ENCODE results near the gene PRSS56.
"Not testable (repeated sequence)": the region's sequence is repeated elsewhere in the genome, so short reads cannot be mapped to it uniquely, and the experiment has no call there.

The PRSS56 gene

GRCh38 chr2:232541961-232542714, 21.9 kb downstream of the PRSS56 start:
- DNase-seq (ENCODE audit: low read depth in 3 of 3) = no peak

GRCh38 chr2:232542715-232543467, 22.7 kb downstream of the PRSS56 start:
- DNase-seq (ENCODE audit: low read depth in 3 of 3) = no peak

- DNase-seq (ENCODE audit: low read depth in 3 of 3) = no peak
Observed at GRCh38 chr2:232543491-232543890, 23.3 kb downstream of the PRSS56 start.

GRCh38 chr2:232543928-232544631, 23.9 kb downstream of the PRSS56 start:
- DNase-seq (ENCODE audit: low read depth in 3 of 3) = no peak

- DNase-seq (ENCODE audit: low read depth in 3 of 3) = no peak
Observed at GRCh38 chr2:232544674-232545073, 24.5 kb downstream of the PRSS56 start.

GRCh38 chr2:232545511-232546375, 25.6 kb downstream of the PRSS56 start:
- no peak for DNase-seq (ENCODE audit: low read depth in 3 of 3)

GRCh38 chr2:232547991-232548390, 27.8 kb downstream of the PRSS56 start:
- DNase-seq (ENCODE audit: low read depth in 3 of 3) = no peak

GRCh38 chr2:232549655-232550353, 29.6 kb downstream of the PRSS56 start:
- DNase-seq (ENCODE audit: low read depth in 3 of 3) = no peak

GRCh38 chr2:232550354-232551249, 30.4 kb downstream of the PRSS56 start, which contains the start of the genes EIF4E2 and TIGD1:
Gene EIF4E2 (plus strand): TSS chr2:232550689. CDS start chr2:232550725, 36 bp downstream.
Gene TIGD1 (minus strand): TSS chr2:232550557. CDS start chr2:232549882, 675 bp downstream.
- peak; percentile 85 to 91 (median 89) for DNase-seq (ENCODE audit: low read depth in 3 of 3)

GRCh38 chr2:232551250-232551638, 31.1 kb downstream of the PRSS56 start:
- no peak for DNase-seq (ENCODE audit: low read depth in 3 of 3)

- no peak for DNase-seq (ENCODE audit: low read depth in 3 of 3)
Observed at GRCh38 chr2:232551776-232552175, 31.6 kb downstream of the PRSS56 start.

- DNase-seq (ENCODE audit: low read depth in 3 of 3) = no peak
Observed at GRCh38 chr2:232556426-232556825, 36.2 kb downstream of the PRSS56 start.

- DNase-seq (ENCODE audit: low read depth in 3 of 3) = no peak
Observed at GRCh38 chr2:232562515-232563151, 42.4 kb downstream of the PRSS56 start.

GRCh38 chr2:232563580-232563979, 43.4 kb downstream of the PRSS56 start:
- DNase-seq (ENCODE audit: low read depth in 3 of 3) = no peak

GRCh38 chr2:232567721-232568120, 47.5 kb downstream of the PRSS56 start:
- no peak for DNase-seq (ENCODE audit: low read depth in 3 of 3)

GRCh38 chr2:232568161-232568560, 48.0 kb downstream of the PRSS56 start:
- no peak for DNase-seq (ENCODE audit: low read depth in 3 of 3)

- no peak for DNase-seq (ENCODE audit: low read depth in 3 of 3)
Observed at GRCh38 chr2:232569541-232569940, 49.4 kb downstream of the PRSS56 start.

GRCh38 chr2:232570481-232570880, 50.3 kb downstream of the PRSS56 start:
- not testable (repeated sequence) for DNase-seq (ENCODE audit: low read depth in 3 of 3)

GRCh38 chr2:232571026-232571474, 50.9 kb downstream of the PRSS56 start:
- DNase-seq (ENCODE audit: low read depth in 3 of 3) = no peak
